SKM-1 treated with dmso at 0.1 percent for 144 hours (cell line): Measurements from ENCODE around the gene KLRF2.

ENCODE experiments used
- DNase-seq: peaks from one replicate; lab custom pipeline; 2025; ENCODE audit not compliant: unreplicated experiment; lab: John Stamatoyannopoulos, UW

Gene KLRF2

GRCh38 chr12:9883175-9883574 is 1.9 kb downstream of the KLRF2 start:
- DNase-seq: no peak

- no peak for DNase-seq
Measured at GRCh38 chr12:9888665-9889273, 7.5 kb downstream of the KLRF2 start.

- DNase-seq: no peak
Measured at GRCh38 chr12:9895215-9895971, 14.1 kb downstream of the KLRF2 start.

- no peak for DNase-seq
Measured at GRCh38 chr12:9897535-9897934, 16.2 kb downstream of the KLRF2 start.

- no peak for DNase-seq
Measured at GRCh38 chr12:9899209-9899608, 17.9 kb downstream of the KLRF2 start.

- no peak for DNase-seq
Measured at GRCh38 chr12:9900930-9901329, 19.6 kb downstream of the KLRF2 start.

- DNase-seq: no peak
Measured at GRCh38 chr12:9902539-9903228, 21.4 kb downstream of the KLRF2 start.

GRCh38 chr12:9906873-9907272 is 25.6 kb downstream of the KLRF2 start:
- DNase-seq: peak; percentile 40

GRCh38 chr12:9907769-9908168 is 26.5 kb downstream of the KLRF2 start:
- DNase-seq: no peak

GRCh38 chr12:9908350-9908749 is 27.1 kb downstream of the KLRF2 start:
- DNase-seq: no peak

- no peak for DNase-seq
Measured at GRCh38 chr12:9909724-9910123, 28.4 kb downstream of the KLRF2 start.

- peak; percentile 18 for DNase-seq
Measured at GRCh38 chr12:9910716-9911421, 29.6 kb downstream of the KLRF2 start.

GRCh38 chr12:9911708-9912107 is 30.4 kb downstream of the KLRF2 start:
- DNase-seq: no peak

GRCh38 chr12:9919443-9919842 is 38.2 kb downstream of the KLRF2 start:
- no peak for DNase-seq

- DNase-seq: no peak
Measured at GRCh38 chr12:9920451-9920850, 39.2 kb downstream of the KLRF2 start.

GRCh38 chr12:9922429-9922828 is 41.1 kb downstream of the KLRF2 start:
- no peak for DNase-seq

- DNase-seq: peak; percentile 3
Measured at GRCh38 chr12:9925705-9926393, 44.6 kb downstream of the KLRF2 start.

GRCh38 chr12:9926876-9927275 is 45.6 kb downstream of the KLRF2 start:
- DNase-seq: no peak

- no peak for DNase-seq
Measured at GRCh38 chr12:9928607-9929006, 47.3 kb downstream of the KLRF2 start.

GRCh38 chr12:9931245-9931644 is 50.0 kb downstream of the KLRF2 start:
- no peak for DNase-seq

- DNase-seq: no peak
Measured at GRCh38 chr12:9932270-9932669, 51.0 kb downstream of the KLRF2 start, which contains the start of gene CLEC2A. TSS of gene CLEC2A (minus strand) at chr12:9932370. CDS start at chr12:9932329, 41 bp downstream.
